DOHH2 (cell line): ENCODE measurements around the gene SARM1.

Experiments used
- H3F3A ChIP-seq: fragments of 200-600 bp; sonication (generic), shearing (Covaris generic); 2 replicates; pipeline ENCODE4 v1.6.0; 2016; ENCODE audit warnings: antibody characterized with exemption, mild to moderate bottlenecking; ENCODE audit not compliant: control insufficient read depth, insufficient read depth
- H3K27ac ChIP-seq: fragments of 200-600 bp; sonication (generic); 2 replicates; pipeline ENCODE4 v1.5.1; 2014; ENCODE audit warnings: low read depth, mild to moderate bottlenecking, low read length, moderate library complexity
- H3K27me3 ChIP-seq: fragments of 200-600 bp; sonication (generic); 2 replicates; pipeline ENCODE4 v1.6.1; 2014; ENCODE audit warnings: mild to moderate bottlenecking, low read length, mixed read lengths; ENCODE audit not compliant: control insufficient read depth
- H3K36me3 ChIP-seq: fragments of 200-600 bp; sonication (generic); 2 replicates; pipeline ENCODE4 v1.6.1; 2014; ENCODE audit warnings: mild to moderate bottlenecking, low read length, moderate library complexity, mixed read lengths; ENCODE audit not compliant: control insufficient read depth
- H3K4me1 ChIP-seq: fragments of 200-600 bp; sonication (generic); 2 replicates; pipeline ENCODE4 v1.6.1; 2014; ENCODE audit warnings: mild to moderate bottlenecking, low read length, mixed read lengths; ENCODE audit not compliant: control insufficient read depth
- H3K4me2 ChIP-seq: fragments of 200-600 bp; sonication (generic); 2 replicates; pipeline ENCODE4 v1.6.0; 2014; ENCODE audit warnings: mild to moderate bottlenecking, low read length, moderate library complexity
- H3K4me3 ChIP-seq: fragments of 200-600 bp; sonication (generic); 2 replicates; pipeline ENCODE4 v1.5.1; 2014; ENCODE audit warnings: mild to moderate bottlenecking, low read length, mixed read lengths
- H3K79me2 ChIP-seq: fragments of 200-600 bp; sonication (generic); 2 replicates; pipeline ENCODE4 v1.6.1; 2014; ENCODE audit warnings: mild to moderate bottlenecking, low read length, mixed read lengths; ENCODE audit not compliant: control insufficient read depth
- H3K9me2 ChIP-seq: fragments of 200-600 bp; sonication (generic); replicated peaks from 2 replicates; pipeline ENCODE4 v1.6.1; 2014; ENCODE audit warnings: mild to moderate bottlenecking, low read length, mixed read lengths; ENCODE audit not compliant: control insufficient read depth
- H3K9me3 ChIP-seq: fragments of 200-600 bp; sonication (generic); 2 replicates; pipeline ENCODE4 v1.6.1; 2014; ENCODE audit warnings: antibody characterized with exemption, low read length, mixed read lengths; ENCODE audit not compliant: control insufficient read depth, insufficient read depth
- H4K20me1 ChIP-seq: fragments of 200-600 bp; sonication (generic); 2 replicates; pipeline ENCODE4 v1.6.0; 2014; ENCODE audit warnings: low read depth, mild to moderate bottlenecking, antibody characterized with exemption, low read length, moderate library complexity; ENCODE audit not compliant: control insufficient read depth, insufficient read depth
- EZH2phosphoT487 ChIP-seq: fragments of 200-600 bp; sonication (generic); IDR thresholded peaks from 2 replicates; pipeline ENCODE4 v1.6.1; 2017; ENCODE audit warnings: borderline replicate concordance, mild to moderate bottlenecking, antibody characterized with exemption, low read length, moderate library complexity, mixed read lengths
- TF ChIP-seq, protein P1 (sequence below): fragments of 200-600 bp; sonication (generic); IDR thresholded peaks from one replicate; pipeline ENCODE4 v1.5.1; 2014; ENCODE audit warnings: antibody characterized with exemption, mild to moderate bottlenecking, low read depth, low read length; ENCODE audit not compliant: poor library complexity, severe bottlenecking

Gene SARM1

GRCh38 chr17:28397275-28397674, 25.8 kb downstream of the SARM1 start:
- H3K4me1 ChIP-seq: 0 out of 2 replicates have a peak, but pooled peaks cover 3% of the 10 kb centered on the region
- no peak overlapping the region for H3K27ac ChIP-seq
- H3K27me3 ChIP-seq: no peaks in the 10 kb centered on the region
- no peaks in the 10 kb centered on the region for H3K9me2 ChIP-seq
- H3K4me3 ChIP-seq: no peak overlapping the region
- no peaks in the 10 kb centered on the region for H3K9me3 ChIP-seq
- TF ChIP-seq, protein P1, sequence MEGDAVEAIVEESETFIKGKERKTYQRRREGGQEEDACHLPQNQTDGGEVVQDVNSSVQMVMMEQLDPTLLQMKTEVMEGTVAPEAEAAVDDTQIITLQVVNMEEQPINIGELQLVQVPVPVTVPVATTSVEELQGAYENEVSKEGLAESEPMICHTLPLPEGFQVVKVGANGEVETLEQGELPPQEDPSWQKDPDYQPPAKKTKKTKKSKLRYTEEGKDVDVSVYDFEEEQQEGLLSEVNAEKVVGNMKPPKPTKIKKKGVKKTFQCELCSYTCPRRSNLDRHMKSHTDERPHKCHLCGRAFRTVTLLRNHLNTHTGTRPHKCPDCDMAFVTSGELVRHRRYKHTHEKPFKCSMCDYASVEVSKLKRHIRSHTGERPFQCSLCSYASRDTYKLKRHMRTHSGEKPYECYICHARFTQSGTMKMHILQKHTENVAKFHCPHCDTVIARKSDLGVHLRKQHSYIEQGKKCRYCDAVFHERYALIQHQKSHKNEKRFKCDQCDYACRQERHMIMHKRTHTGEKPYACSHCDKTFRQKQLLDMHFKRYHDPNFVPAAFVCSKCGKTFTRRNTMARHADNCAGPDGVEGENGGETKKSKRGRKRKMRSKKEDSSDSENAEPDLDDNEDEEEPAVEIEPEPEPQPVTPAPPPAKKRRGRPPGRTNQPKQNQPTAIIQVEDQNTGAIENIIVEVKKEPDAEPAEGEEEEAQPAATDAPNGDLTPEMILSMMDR: no peak
- no peak for TF ChIP-seq EZH2phosphoT487
- no peaks in the 10 kb centered on the region for H3F3A ChIP-seq
- H3K4me2 ChIP-seq: no peak overlapping the region
- no peaks in the 10 kb centered on the region for H3K79me2 ChIP-seq
- H3K36me3 ChIP-seq: peaks cover 4% of the 10 kb centered on the region; the same call in 1 of the 2 replicates
- no peaks in the 10 kb centered on the region for H4K20me1 ChIP-seq

GRCh38 chr17:28397687-28398279, 26.3 kb downstream of the SARM1 start:
- Histone ChIP-seq H3K27ac (no peak overlapping the region), H3F3A (no peaks in the 10 kb centered on the region), H3K9me3 (no peaks in the 10 kb centered on the region), H3K4me3 (no peak overlapping the region), H3K4me2 (no peak overlapping the region), H4K20me1 (no peaks in the 10 kb centered on the region), H3K9me2 (no peaks in the 10 kb centered on the region), H3K4me1 (0 out of 2 replicates have a peak, but pooled peaks cover 3% of the 10 kb centered on the region), H3K36me3 (peaks cover 4% of the 10 kb centered on the region; the same call in 1 of the 2 replicates), H3K79me2 (no peaks in the 10 kb centered on the region), H3K27me3 (no peaks in the 10 kb centered on the region)
- TF ChIP-seq, protein P1: no peak
- TF ChIP-seq EZH2phosphoT487: no peak

GRCh38 chr17:28398280-28398981, 26.9 kb downstream of the SARM1 start:
- Histone ChIP-seq H3F3A (no peaks in the 10 kb centered on the region), H3K36me3 (peaks cover 4% of the 10 kb centered on the region; the same call in 1 of the 2 replicates), H3K27me3 (no peaks in the 10 kb centered on the region), H3K27ac (no peak overlapping the region), H3K79me2 (no peaks in the 10 kb centered on the region), H3K9me2 (no peaks in the 10 kb centered on the region), H4K20me1 (no peaks in the 10 kb centered on the region), H3K4me2 (no peak overlapping the region), H3K4me3 (no peak overlapping the region), H3K9me3 (no peaks in the 10 kb centered on the region), H3K4me1 (peaks cover 3% of the 10 kb centered on the region; the same call in 1 of the 2 replicates)
- TF ChIP-seq, protein P1: no peak
- no peak for TF ChIP-seq EZH2phosphoT487
